ENCODE results near the gene SIAE.

The SIAE gene

DNA sequence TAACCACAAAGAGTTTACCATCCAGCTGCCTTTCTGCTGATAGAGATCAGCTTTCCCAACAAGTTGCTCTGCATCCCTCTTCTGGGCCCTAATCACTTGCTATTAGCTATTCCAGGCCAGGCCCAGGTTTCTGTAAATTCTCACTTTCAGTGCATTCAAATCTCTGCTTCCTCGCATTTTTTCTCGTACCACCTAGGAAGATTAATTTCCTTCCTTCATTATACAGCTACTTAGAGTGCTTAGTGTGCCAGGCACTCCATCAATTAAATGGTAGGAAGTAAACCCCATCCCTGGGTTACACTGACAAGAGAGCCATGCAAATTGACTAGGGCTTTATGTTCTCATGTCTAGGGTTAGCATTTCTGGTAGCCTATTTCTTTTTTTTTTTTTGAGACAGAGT lies 9.7 kb downstream of the SIAE start:
- no peak for DNase-seq

GRCh38 chr11:124662106-124662505 lies 11.4 kb downstream of the SIAE start:
- DNase-seq = no peak

DNA sequence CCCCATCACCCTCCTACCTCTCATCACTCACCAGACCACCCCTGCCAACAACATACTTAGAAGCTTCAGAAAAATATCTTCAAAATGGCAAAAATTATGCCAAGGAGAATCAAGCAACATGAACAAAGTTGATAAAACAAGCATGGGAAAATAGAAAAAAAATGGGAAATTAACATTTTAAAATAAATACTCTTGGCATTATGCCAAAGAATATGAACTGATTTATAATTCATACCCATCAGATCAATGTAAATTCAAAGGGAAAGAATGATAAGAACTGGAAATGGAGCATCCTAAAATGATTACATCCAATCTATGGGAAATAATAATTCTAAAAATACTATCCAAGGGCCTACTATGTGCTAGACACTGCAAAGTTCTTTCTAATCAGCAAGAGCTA lies 12.0 kb downstream of the SIAE start:
- no peak for DNase-seq

DNA sequence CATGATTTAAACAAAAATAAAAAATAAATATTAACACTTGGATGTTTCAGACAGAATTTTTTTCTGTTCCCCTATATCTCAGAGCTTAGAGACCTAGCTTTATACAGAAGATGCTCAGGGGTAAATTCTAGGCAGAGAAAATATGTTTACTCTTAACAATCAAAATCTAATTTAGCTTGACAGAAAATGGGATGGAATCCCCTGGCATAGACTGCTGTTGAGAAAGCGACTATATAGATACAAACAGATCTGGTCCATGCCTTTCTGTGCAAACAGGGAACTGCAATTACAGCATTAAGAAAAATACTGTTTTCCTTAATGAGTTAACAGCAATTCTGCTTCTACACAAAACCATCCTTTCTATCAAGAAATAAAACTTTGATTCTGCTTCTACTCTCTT lies 14.6 kb downstream of the SIAE start:
- DNase-seq = no peak

GRCh38 chr11:124658501-124658900 lies 15.0 kb downstream of the SIAE start:
- DNase-seq = no peak

DNA sequence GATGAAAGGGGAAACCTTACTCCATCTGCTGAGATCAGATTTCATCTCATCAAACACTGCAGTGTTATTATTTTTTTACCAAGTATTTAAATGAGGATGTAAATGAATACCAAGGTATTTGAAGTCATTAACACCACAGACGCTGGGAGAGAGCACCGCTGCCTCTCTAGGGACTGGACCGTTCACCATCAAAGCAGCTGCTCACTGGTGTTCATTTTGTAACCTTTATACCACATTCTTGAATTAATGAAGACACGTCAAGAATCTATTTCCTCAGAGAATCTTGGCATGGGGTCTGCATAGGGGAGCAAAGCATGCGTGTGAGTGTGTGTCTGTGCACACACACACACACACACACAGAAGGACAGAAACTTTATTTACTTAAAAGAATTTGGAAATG lies 15.6 kb downstream of the SIAE start:
- DNase-seq = no peak

DNA sequence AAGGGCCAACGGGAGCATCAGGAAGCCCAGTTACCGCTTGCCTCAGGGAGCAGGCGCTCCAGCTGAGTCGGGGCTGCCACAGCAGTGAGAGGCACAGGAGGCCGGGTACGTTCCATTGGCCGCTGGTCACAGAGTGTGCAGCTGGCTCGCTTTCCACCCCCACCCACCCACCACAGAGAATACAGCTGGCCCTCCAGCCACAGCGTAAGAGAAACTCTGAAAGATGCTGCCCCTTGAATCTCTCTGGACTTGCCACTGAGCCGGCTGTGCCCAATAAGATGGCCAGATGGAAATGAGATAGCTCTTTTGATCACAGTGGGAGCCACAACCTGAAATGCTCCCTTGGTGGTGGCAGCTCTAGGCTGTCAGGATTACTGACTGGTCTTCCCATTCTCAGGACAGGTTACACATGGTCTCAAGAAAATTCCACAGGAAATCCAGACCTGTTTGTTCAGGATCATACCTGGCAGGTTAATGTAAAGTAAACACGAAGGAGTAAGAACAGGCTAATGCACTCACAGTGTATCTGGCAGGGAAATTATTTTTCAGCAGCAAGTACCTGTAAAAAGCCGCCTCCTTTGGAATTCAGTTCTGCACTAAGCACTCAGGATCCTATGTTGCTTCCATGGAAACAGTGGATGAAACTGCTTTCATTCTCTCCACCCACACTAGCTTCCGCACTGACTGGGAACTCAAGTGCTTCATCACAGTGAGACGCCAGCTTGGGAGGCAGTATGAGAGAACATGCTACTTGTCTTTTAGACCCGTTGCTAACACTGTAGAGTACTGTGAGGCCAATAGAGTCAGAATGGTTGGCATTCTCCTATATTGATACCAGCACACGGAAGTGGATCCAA lies 16.5 kb downstream of the SIAE start:
- DNase-seq = no peak

GRCh38 chr11:124648610-124649009 lies 24.9 kb downstream of the SIAE start:
- no peak for DNase-seq

- DNase-seq = peak; percentile 44
Measured at GRCh38 chr11:124646148-124646547, 27.4 kb downstream of the SIAE start.

- DNase-seq = peak; percentile 90
Measured at GRCh38 chr11:124644426-124645280, 28.9 kb downstream of the SIAE start.

DNA sequence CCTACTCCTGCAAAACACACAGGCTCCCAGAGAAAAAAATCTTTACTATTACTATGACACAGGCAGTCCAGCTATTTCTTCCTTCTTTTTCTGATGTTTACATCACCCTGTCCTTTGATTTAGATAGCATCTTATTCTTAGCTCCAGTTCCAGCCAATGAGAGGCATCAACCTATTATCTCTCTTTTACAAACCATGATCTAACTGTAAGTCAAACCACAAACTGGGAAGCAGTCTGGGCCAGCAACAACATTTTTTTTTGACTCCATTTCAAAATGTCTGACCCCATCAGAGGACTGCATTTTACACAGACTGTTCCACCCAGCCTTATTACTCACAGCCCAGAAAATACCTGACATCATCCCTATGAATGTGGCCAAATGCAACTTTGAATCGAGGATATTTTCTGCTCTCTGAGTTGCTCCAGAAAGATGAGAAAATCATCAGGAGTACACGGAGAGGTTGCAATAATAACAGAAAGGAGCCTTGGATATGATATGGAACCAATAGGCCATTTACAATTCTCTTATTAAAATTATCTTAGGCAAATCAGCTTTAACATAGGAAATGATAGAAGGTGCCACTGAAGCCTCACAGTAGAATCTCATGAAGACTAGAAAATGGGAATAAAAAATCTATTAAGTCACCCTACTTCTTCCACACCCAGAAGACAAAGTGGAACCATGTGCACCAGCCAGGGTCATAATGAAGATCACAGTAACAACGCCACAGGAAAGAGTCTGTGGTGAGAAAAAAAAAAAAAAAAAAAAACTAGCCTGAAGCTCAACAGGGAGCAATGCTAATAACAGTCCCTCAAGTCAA lies 29.7 kb downstream of the SIAE start:
- DNase-seq = peak; percentile 97

DNA sequence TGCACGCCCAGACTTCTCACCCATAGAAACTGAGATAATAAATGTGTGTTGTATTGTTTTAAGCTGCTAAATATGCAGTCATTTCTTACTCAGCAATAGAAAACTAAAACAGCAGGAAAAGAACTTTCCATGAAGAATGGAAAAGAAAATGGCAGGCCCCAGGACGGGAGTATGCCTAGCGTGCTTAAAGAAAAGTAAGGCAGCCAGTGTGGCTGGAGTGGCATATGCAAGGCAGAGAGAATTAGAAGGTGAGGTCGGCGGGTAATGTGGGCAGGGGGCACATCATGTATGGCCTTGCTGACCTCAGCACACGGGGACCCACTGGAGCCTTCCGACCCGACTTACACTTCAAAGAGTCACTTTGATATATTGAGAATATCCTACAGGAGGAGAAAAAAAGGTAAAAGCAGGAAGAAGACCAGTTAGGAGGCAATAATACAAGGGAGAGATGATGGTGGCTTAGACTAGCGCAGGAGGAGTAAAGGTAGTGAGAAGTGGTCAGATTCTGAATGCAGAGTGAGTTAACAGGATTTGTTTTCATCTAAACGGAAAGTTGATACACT lies 30.4 kb downstream of the SIAE start:
- no peak for DNase-seq

- DNase-seq = no peak
Measured at GRCh38 chr11:124642628-124643027, 30.9 kb downstream of the SIAE start.

GRCh38 chr11:124640666-124641065 lies 32.9 kb downstream of the SIAE start:
- DNase-seq = no peak

- DNase-seq = no peak
Measured at GRCh38 chr11:124639186-124639585, 34.4 kb downstream of the SIAE start.

GRCh38 chr11:124638500-124638899 lies 35.0 kb downstream of the SIAE start:
- no peak for DNase-seq

GRCh38 chr11:124635932-124636331 lies 37.6 kb downstream of the SIAE start:
- no peak for DNase-seq

DNA sequence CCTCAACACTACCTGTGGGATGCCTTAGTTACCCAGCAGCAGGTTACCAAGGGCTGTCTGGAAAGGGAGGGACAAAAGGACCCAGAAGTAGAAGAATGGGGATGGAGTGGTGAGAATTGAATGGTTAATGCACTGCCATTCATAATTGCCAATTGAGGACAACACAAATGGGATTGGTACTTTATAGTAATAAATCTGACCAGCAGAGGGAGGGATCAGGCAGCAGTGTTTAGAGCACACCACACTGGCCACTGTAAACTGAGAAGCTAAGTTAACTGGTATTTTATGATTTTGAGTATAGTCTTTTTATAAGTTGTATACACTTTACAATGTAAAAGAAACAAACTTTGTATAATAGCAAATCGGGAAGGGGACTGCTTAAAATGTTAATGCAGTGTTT lies 40.2 kb downstream of the SIAE start:
- peak; percentile 29 for DNase-seq

DNA sequence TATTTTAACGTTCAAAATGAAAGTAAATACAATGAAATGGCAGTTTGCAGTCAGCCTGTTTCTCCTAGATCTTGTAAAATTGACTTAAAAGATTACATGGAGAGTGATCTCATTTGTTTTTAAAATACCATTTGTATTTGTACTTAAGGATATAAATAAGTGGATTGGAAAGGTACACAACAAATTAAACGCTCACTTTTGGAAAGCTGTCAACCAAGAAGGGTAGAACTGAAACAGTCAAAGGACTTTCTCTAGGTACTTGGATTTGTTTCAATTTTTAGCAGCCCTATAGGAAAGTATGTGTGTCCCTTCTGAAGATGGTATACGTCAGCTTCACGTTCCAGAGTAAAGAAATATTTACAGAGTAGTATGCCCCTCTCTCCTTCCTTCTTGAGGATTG lies 43.6 kb downstream of the SIAE start:
- no peak for DNase-seq

DNA sequence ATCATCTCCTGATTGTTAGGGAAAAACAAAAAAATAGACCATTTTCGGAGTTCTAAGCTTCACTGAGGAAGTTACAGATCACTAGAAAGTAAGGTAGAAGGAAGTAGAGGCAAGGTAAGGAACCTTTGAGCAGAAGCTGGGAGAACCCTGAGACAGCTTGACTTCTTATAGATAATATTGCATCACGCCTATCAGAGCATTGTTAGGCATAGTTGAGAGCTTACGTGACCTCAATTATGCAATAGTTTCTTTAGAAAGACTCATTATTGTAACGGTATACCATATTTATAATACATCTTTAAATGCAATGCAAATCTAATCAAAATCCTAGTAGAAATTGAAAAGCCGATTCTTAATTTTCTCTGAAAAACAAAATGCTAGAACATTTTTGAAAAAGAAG lies 46.0 kb downstream of the SIAE start:
- DNase-seq = peak; percentile 41

DNA sequence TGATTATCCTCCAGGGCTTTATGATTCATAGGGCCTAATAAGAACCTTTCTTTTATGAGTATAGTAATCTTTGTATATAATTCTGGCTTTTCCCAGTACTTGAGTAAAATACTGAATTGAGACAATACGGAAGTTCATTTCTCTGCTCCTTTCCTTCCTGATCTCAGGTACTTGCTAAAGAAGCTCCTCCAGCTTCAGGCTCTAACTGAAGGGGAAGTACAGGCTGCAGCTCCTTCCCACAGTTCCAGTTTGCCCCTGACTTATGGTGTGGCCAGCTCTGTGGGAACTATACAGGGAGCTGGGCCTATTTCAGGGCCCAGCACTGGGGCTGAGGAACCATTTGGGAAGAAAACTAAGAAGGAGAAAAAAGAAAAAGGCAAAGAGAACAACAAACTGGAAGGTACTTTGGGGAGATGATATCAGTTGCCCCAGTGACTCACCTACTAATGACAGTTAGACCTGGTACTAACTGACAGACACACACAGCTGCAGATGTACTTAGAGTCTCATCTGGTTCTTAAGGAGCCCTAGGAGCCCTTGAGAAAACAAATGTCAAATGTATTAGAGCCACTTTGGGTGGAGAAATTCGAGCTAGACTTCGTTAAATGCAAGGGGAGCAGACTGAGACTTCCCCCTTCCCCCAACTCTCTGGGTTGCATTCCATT lies 47.9 kb downstream of the SIAE start:
- peak; percentile 55 for DNase-seq

- DNase-seq = no peak
Measured at GRCh38 chr11:124623861-124624525, 49.5 kb downstream of the SIAE start.
